Measurements from ENCODE around the gene DNAJB8.
A peak's percentile ranks its signal among the peaks of the same experiment; 100 is the strongest.

The DNAJB8 gene

DNA sequence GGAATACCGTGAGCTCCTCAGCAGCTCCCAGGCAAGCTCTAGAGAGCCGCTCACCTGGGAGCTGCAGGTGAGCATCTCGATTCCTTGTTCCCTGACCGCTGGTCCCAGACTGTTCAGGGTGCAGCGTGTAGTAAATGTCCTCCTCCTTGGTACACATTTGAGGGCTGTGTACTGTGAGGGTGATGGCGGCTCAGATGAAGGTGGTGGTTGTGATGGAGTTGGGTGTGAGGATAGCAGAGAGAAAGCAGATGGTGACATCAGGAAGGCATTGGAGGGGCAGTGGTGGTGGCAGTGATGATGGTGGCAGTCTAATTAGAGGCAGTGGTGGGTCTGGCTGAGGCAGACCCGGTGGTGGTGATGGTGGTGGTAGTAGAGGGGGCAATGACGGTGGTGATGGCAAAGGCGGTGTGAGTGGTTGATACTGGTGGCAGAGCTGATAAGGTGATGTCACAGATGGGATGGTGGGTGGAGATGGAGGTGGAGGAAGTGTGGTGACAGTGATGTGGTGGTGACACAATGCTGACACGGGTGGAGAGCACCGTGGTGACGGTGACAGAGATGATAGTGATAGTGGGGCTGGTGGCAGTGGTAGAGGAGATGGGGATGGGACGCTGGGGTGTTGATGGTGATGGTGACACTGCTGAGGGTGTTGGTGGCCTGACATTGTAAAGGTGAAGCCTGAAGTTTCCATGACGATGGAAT is at the start of gene DNAJB8:
TSS of gene DNAJB8 (minus strand) at position 51 of the 702 bp plus-strand sequence. CDS start 3,645 bp downstream, outside the sequence.
- no peak for DNase-seq (ENCODE audit: low read depth)

DNA sequence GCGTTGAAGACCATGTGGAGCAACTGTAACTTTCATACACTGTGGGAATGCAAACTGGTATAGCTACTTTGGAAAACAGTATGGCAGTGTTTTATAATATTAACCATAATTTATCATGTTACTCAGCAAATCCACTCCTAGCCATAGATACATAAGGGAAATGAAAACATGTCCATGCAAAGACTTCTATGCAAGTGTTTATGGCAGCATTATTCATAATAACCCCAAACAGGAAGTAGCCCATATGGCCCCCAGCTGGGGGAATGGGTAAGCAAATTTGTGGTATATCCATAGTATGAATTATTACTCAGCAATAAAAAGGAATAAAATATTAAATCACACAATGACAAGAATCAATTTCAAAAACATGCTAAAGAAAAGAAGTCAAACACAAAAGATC is 49.3 kb upstream of the DNAJB8 start:
- no peak for DNase-seq (ENCODE audit: low read depth)

DNA sequence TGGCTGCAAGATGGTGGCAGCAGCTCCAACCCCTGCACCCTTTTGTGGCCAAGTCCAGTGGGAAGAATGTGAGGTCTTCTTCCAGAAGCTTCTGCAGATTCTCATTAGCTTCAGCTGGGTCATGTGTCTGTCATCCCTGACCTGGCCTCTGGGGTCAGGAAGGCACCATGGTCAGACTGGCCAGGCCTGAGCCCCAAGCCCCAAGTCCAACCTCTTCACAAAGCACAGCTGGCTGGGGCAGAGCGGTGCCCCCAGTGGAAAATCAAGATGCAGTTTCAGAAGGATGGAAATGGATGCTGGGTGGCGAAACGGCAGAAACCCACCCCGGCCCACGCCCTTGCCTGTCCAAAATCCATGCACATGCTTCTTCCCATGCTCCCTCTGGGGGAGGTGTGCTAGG is 42.2 kb upstream of the DNAJB8 start:
- no peak for DNase-seq (ENCODE audit: low read depth)

DNA sequence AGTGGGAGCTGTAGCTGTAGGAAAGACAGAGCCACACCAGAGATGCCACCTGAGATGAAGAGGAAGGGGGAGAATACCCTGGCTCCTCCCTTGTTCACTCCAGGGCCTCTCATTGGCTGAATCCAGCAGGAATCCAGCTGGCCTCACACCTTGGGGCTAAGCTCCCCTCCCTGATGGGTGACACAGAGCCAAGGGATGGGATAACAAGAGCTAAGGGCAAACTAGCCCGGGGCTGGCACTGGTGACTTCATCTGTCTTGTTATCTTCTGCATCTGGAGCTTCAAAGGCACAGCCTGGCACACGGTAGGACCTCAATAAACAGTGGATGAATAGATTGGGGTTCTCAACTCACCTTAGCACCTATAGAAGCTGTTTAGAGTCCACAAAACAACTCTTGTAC is 40.1 kb upstream of the DNAJB8 start:
- DNase-seq (ENCODE audit: low read depth): no peak

DNA sequence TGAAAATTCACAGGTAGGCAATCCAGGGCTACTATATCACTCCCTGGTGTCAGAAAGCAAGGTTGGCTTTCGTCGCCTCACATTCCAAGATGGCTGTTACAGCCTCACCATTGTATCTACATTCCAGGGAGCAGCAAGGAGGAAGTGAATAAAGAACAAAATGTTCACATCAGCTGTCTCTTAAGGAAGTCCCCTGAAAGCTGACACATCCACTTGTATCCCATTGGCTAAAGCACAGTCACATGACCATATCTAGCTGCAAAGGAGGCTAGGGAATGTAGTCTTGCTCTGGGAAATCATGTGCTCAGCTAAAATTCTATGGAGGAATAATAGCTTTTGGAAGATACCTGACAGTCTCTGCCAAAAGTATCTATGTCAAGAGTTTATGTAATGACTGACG is 39.1 kb upstream of the DNAJB8 start:
- no peak for DNase-seq (ENCODE audit: low read depth)

DNA sequence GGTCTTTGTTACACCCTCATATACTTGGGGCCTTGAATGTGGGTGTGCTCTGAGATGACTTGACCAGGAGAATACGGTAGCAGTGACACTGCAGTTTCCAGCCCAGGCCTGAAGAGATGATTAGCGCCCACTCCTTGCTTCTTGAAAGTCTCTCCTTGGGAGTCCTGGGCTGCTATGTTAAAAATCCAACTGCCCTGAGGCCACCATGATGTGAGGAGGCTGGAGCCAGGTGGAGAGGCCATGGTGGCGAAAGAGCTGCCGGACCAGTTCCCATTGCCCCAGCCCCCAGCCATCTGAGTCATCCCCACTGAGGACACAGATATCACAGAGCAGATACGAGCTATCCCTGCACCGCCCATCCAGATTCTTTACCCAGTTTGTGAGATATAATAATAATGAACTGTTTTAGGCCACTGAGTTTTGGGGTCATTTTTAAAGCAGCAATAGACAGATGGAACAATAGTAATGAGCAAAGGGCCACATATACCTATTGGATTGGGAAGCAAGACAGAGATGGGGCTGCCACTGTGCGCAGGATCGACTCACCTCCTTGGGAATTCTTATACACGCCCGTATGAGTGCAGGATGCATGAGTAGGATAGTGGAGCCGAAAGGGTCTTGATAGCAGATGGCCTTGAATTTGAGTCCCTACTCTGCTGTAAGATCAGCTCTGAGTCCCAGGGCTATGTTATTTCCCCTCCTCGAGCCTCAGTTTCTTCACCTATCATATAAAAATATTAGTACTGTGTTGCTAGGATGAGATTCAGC is 38.5 kb upstream of the DNAJB8 start:
- DNase-seq (ENCODE audit: low read depth): no peak

DNA sequence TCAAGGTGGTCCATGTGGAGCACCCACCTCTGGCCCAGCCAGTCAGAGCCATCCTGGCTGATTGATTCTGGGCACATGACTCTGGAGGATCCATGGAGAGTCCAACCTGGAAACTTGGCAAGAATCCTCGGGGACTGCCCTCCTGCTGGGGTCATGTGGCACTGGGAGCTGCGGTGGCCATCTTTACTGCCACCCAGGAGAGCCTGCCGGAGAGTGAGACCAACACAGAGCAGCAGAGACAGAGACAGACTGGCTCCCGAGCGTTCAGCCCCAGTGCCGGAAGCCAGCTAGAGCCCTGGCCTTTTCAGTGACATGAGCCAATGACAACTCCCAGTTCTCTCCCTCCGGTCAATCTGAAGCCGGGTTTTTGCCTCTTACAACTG is 37.8 kb upstream of the DNAJB8 start:
- no peak for DNase-seq (ENCODE audit: low read depth)

DNA sequence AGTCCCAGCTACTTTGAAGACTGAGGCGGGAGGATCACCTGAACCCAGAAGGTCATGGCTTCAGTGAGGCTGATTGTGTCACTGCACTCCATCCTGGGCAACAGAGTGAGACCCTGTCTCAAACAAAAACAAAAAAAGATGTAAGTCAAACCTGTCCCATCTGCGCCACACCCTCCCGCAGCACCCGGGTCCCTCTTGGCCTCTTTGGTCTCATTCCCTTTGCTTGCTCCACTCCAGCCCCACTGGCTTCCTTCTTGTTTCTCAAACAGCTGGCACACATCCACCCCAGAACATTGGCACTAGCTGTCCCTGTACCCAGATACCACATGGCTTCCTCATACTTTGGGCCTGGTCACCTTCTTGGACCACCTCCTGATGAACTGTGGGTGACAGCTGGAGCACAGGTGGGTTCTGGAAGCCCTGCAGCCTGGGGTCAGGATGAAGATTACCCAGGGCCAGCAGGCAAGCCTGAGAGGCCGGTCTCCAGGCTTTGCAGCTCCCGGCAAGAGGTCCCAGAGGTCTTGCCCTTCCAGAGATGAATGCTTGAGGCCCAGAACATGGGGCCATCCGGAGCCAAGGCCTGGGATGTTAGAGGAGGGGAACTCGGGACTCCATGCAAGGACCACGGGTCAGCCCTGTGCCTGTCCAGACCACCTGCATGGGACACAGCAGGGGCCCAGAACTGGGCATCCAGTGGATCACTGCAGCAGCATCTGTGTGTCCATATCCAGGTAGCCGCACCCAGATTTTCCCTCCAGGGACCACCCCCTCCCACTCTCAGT is 37.3 kb upstream of the DNAJB8 start:
- DNase-seq (ENCODE audit: low read depth): no peak

DNA sequence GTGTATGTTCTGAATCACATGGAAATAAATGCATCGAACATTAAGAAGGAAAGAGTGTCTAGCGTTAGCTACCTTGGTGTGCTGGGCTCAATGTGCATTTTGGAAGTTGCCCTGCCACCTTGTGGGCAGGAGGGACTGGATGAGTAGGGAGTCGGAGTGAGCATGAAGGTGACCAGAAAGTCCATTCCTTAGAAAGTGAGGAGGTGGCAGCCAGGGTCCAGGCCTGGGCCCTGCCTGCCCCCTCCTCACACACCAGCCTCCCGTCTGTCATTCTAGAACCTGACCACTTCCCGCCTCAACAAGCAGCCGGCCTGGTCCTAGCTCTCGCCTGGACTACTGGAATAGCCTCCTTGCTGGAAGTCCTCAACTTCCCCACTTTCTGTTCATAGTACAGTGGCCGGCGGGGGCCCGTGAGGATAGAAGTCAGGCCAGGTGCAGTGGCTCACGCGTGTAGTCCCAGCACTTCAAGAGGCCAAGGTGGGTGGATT is 36.5 kb upstream of the DNAJB8 start:
- DNase-seq (ENCODE audit: low read depth): no peak

DNA sequence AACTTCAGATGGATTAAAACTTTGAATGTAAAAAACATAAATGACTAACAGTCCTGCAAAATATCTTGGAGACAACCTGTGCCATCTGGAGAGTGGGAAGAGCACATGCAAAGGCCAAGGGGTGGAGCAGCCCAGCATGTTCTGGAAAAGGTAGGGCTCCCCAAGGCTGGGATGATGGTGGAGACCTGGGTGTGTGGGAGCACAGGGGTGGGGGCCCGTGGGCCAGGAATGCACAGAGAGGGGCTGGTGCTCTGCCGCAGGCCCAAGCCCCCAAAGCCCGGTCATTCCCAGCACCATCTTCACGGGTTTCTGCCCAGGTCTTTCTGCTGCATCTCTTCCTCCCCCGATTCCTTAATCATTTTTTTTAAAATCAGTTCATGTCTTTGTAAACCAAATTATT is 36.0 kb upstream of the DNAJB8 start:
- DNase-seq (ENCODE audit: low read depth): no peak

DNA sequence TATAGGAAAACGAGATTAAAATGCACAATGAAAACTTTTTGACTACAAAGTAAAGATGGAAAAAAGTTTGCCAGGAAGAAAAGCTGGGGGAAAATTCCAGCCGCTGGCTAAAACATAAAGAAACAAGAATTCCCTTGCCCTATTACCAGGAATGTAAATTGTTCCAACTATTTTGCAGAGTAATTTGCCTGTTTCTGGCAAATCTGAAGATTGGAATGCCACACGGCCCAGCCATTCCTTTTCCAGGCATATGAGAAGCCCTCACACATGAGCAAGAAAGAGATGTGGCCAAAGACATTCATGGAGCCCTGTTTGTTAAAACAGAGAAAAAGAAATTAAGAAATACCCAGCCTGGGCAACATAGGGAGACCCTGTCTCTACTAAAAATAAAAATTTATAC is 34.7 kb upstream of the DNAJB8 start:
- DNase-seq (ENCODE audit: low read depth): no peak

DNA sequence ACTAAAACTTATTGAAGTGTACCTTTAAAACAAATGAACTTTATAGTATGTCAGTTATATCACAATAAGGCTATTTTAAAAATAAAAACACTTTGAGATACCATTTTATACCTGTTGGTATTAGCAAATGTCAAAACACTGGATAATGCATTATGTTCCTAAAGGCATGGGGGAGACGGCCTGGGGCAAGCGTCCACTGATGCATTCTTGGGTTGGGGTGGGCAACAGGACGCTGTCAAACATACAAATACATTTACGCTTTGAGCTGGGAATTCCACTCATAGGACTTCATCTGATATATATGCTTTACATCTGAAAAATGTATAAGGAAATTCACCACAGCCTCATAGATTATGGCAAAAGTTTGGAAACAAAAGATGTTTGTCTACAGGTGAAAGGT is 33.9 kb upstream of the DNAJB8 start:
- no peak for DNase-seq (ENCODE audit: low read depth)

DNA sequence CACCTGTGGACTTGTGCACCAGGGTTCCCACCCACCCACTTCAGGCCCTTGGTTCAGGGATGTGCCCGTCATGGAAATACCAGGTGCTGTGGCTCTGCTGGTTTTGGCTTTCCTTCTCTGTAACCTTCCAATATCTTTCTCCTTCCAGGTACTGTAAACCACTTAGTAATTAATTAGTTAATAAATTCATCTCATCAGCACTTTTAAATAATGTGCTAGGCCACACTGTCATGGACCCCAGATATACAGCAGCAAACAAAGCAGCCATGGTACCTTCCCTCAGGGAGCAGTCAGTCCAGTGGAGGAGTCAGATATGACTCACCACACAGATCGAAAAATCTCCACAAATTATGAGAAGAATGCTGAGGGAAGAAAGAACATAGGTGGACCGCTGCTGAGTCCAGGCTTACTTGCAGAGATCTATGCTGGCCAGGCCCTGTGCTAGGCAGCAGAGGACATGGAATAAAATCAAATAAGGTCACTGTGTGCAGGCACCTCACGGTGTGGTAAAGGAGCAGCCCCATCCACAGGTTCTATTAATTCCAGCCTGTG is 33.1 kb upstream of the DNAJB8 start:
- no peak for DNase-seq (ENCODE audit: low read depth)

DNA sequence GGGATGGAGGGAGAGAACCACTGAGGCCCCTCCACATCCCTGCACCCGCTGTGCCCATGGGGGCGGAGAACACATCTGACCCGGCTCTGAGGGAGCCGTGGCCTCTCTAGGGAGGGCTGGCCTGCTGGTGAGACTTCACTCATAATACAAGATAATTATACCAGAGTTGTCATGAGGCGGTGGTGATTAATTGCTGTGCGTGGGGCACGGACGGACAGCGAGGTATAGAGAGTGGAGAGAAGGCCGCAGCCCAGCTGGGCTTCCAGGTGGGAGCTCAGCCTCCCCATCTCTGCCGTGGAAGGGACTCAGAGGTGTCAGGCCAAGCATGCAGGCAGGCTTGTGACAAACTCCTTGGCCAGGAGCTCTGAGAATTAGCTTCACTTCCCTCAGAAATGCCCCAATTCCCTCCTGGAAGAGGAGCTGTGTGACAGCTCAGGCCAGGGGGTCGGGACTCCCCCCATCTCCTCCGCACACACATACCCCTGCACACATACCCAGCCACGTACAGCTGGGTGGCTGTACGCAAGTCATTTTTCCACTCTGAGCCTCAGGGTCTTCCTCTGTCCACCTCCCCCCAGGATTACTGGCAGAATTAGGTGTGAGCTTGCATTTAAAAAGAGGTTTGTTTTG is 32.3 kb upstream of the DNAJB8 start:
- DNase-seq (ENCODE audit: low read depth): no peak

DNA sequence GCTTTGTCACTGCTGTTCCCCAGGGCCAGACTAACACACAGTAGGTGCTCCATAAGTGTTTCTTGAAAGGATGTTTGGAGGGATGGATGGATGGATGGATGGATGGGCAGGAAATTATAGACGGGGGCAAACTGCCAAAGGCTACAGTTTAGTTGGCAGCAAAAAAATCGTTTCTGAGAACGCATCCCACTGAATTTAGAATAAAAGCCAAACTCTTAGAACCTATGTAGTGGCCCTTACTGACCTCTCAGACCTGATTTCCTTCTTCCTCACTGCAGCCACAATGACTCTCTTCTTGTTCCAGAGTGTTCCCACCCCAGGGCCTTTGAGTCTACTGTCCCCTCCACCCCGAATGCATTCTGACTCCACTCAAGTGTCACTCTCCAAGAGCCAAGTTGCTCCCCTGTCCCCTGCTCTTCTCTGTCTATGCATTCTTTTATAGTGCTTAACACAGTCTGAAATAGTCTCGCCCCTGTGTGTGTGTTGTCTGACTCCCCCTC is 31.5 kb upstream of the DNAJB8 start:
- DNase-seq (ENCODE audit: low read depth): no peak

DNA sequence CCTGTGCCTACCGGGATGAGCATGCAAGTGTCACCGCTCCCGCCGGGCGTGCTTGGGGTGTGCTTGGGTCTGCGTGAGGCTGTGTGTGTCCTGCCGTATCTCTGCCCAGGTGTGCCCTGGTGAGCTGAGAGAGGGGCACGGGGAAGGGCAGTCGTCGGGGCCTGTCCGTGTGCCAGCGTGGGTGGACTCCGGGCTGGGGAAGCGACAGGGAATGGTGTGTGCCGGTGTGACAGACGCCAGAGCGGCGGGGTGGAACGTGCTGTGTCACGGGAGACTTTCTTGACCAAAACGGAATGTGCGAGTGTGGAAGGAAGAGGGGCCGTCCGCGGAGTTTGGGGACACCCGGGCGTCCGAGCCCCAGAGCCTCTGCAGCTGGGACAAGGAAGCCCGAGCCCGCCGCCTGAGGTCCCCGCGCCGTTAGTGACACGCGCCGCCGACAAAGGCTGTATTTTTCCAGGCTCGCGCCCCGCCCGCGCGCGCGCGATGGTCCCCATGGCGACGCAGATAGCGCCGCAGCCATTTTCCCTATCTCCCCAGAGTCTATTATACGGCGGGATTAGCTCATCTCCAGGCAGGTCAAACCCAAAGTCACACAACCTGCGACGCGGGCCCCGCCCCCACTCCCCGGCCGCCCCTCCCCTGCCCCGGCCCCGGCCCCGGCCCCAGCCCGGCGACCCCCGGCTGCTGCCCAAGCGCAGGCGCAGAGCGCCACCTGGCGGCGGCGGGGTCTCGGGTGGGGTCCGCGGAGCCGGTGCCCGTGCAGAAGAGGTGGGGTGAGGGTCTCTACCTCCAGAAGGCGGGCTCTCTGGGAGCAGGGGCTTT is 30.8 kb upstream of the DNAJB8 start:
- peak; percentile 40 for DNase-seq (ENCODE audit: low read depth)

DNA sequence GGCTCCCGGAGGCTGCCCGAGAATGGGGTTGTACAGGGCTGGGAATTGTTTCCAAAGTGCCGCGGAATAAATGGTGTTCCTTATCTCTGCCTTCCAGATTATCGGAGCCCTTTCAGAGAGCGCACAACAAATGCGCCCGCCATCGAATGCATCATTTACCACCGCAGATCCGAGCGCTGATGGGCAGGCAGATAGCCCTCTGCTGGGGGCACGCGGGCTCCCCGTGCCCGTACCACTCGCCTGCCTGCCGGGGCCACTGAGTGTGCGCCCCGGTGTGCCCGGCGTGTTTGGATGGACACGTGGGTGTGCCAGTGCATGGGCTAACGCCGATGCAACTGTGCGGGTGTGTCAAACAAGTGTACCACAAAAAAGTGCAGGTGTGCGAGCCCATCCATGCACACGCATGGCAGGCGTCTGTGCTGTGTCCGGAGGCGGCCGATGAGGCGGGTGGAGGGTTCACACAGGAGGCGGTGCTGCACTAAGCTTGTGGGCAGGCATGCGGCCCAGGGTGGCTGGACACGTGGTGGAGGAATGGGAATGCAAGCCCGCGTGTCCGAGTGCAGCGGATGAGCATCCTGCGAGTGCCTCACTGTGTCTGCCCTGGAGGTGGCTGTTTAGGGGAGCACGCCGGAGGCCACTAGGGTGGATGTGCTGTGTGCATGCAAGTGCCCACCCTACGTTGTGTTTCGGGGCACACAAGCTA is 30.1 kb upstream of the DNAJB8 start:
- no peak for DNase-seq (ENCODE audit: low read depth)

DNA sequence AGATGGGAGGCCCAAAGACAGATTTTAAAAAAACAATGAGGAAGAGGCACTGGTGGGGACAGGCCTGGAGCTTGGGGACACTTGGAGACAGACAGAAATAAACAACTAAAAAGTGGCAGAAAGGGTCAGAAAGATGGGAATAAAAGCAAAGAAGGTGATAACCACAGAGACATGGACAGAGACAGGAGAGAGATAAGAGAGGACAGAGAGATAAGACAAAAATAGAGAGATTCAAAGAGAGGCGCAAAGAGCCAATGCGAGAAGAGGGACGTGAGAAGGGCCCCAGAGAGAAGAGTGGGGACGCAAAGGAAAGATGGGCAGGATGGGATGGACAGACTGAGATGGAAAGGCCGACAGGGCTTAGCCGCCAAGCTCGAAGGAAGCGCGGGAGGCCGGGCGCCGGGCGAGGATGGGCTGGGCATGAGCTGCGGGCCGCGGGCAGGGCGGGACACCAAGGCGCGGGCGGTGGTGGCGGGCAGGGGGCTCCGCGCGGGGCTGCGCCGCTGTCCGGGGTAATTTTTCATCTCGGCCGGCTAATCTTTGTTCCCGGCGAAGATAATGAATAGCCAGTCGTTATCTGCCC is 29.4 kb upstream of the DNAJB8 start:
- DNase-seq (ENCODE audit: low read depth): no peak

DNA sequence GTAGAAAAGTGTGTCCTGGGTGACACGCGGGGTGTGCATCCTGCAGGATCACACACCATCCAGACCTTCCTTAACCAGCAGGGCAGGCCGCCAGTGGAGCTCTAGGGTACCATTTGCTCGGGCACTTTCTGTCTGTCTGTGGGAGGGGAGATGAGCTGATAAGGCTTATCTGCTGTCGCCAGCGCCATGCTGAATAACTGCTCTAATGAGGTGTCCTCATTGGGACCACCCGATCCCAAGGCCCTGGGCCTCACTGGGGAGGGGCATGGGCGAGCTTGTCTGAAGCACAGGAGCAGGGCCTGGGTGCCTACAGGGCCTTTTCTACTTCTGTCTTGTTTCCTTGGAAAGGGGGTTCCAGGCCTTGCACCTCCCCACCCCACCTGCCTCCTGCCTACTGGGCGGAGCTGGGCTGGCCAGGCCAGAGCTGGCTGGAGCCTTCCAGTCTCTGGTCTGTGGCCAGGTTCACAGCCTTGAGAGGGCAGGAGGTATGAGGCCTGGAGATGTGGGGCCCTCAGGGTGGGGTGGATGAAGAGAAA is 28.8 kb upstream of the DNAJB8 start:
- no peak for DNase-seq (ENCODE audit: low read depth)

DNA sequence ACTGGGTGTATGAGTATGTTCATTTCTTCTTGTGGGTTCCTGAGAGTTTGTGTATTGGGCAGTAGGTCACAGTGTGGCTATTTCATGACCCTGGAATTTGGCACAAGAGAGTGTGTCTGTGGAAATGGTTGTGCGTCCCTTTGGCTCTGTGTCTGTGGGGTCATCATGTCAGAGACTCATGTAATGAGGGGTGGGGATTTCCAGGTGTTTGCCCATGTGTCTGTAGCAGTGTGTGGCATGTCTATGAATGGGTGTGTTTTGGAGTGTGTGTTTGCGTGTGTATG is 27.6 kb upstream of the DNAJB8 start:
- no peak for DNase-seq (ENCODE audit: low read depth)

All from stimulated activated CD8-positive, alpha-beta memory T cell treated with anti-CD3 and anti-CD28 coated beads, Interleukin-7, amount 100 ng/mL, for 24 hours (primary cell).